Adrenal gland (tissue), 12 donors: ENCODE results near the gene VIPR2. TPM values are rescaled to one million over a fixed set of nuclear protein-coding genes. Genes with fewer than 3 reads are reported as not detected.
A peak's percentile ranks its signal among the peaks of the same experiment; 100 is the strongest.

Source experiments
- DNase-seq, 7 donors: peaks; one replicate each; pipeline ENCODE4 v3.0.0-alpha.2; 2019 to 2020
- H3K27ac ChIP-seq, 5 donors: fragments of 200-600 bp; sonication (generic) in 4 of 5; 1 replicate in 3 of 5; 2 replicates in 2 of 5; pipeline versions ENCODE4 v1.5.1 to v1.8.0; 2016 to 2020; ENCODE audit warnings: mild to moderate bottlenecking in 1 of 5
- H3K27me3 ChIP-seq: fragments of 200-600 bp; 2 replicates; pipeline ENCODE4 v1.8.0; 2021
- H3K36me3 ChIP-seq, 2 donors: fragments of 200-600 bp; replicated peaks in 1 of 2; 1 replicate in 1 of 2; 2 replicates in 1 of 2; pipeline versions ENCODE4 v1.5.1 to v1.8.0; 2018 to 2022
- H3K4me1 ChIP-seq, 2 donors: fragments of 200-600 bp; replicated peaks in 1 of 2; 1 replicate in 1 of 2; 2 replicates in 1 of 2; pipeline versions ENCODE4 v1.5.1 to v1.8.0; 2018 to 2021
- H3K4me3 ChIP-seq, 4 donors: fragments of 200-600 bp; sonication (generic) in 3 of 4; one replicate each; pipeline ENCODE4 v1.5.1; 2016 to 2018
- H3K9me3 ChIP-seq, 3 donors: fragments of 200-600 bp; sonication (generic) in 1 of 3; replicated peaks in 1 of 3; 1 replicate in 2 of 3; 2 replicates in 1 of 3; pipeline versions ENCODE4 v1.5.1 to v1.8.0; 2016 to 2021
- CTCF ChIP-seq, 6 experiments: fragments of 450-650 bp in 4 of 6; fragments of 200-600 bp in 2 of 6; sonication (generic) in 1 of 6; IDR thresholded peaks; 1 replicate in 5 of 6; 2 replicates in 1 of 6; pipeline versions ENCODE4 v1.5.1 to v1.8.0; 2016 to 2021; ENCODE audit warnings: antibody characterized with exemption in 6 of 6, mild to moderate bottlenecking in 2 of 6, moderate library complexity in 1 of 6
- POLR2A ChIP-seq, 2 donors: fragments of 450-650 bp; IDR thresholded peaks; one replicate each; pipeline ENCODE4 v1.6.1; 2017; ENCODE audit warnings: antibody characterized with exemption in 2 of 2, mild to moderate bottlenecking in 2 of 2, moderate library complexity in 1 of 2
- WGBS, 4 donors: extraction: QIAGEN DNeasy Blood & Tissue Kit in 2 of 4; methylation state at CpG; one replicate each; pipeline versions ENCODE4 v1.1.5 to v1.1.7; 2013 to 2017; 5-methylcytosine and 5-hydroxymethylcytosine counted together
- intact Hi-C, 2 donors: fragments of 100-400 bp; cut with DNase I; formaldehyde crosslinking; loops; one replicate each; pipeline versions ENCODE4 v1.14.1 to v1.15.0; 2022 to 2023
- polyA plus RNA-seq, 3 donors: library from polyadenylated mRNA; stranded (reverse); fragments of 200-250 nt in 2 of 3; fragments of 350-450 nt in 1 of 3; fragmentation: Illumina TruSeq in 1 of 3; extraction: RNeasy Lipid Tissue Mini Kit (QIAGEN cat#74804) in 1 of 3; gene quantifications; one replicate each; pipeline ENCODE4 v1.2.3, GENCODE V29; 2013 to 2014
- total RNA-seq, 9 donors: library from RNA; depleted of rRNA in 4 of 9; stranded (reverse); fragments of >200 nt in 4 of 9; fragments of 120-200 nt in 1 of 9; fragmentation: NEBNext Ultra II Directional in 1 of 9; extraction: Animal tissue kit (Norgen Biotek cat#: 25700) in 1 of 9; gene quantifications; one replicate each; pipeline versions ENCODE4 v1.1.0 to v1.2.4, GENCODE V29; 2013 to 2023
- donor health status: healthy with polysubstance abuse.
- donor health status: Bipolar disorder and iron deficiency.
- donor health status: DM: yes; HTN: yes; CAD: no.
- donor health status: DM: no; HTN: no; CAD: no.
- donor health status: DM: no; HTN: no; CAD: no.
- donor health status: DM: yes; HTN: yes; CAD: no.

Gene VIPR2
- total and polyA plus RNA-seq, 12 donors = 0.06 to 3.8 (median 0.80) TPM

DNA sequence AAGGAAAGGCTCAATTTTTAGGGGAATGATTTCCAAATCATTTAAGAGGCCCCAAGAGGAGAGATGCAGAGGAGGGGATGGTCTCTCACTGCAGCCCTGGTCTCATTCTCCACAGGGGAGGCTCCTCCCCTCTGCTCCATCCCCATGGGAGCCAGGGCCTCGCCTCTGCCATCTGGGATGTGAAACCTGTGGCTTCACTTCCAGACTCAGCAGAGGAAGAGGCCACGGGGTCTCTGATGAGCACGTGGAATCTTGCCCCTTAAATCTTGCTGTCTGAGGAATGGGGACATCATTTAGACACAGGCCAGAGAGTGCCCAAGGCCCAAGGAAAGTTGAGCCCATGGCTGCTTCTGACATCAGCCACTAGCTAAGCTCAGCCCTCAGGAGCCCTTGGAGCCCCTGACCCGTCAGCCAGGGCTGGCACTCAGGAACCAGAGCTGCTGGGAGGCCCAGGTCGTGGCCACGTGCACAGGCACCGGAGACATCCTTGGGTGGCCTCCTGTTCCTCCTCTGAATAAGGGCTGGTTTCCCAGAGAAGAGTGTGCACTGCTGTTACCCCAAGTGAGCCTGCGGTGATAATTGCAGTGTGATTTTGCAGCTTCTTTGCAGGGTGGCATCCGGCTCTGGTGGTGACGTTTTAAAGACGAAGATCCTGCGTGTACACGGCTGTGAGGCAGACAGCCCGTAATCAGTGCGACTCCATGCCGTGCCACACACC lies 50.5 kb downstream of the VIPR2 start:
- Histone ChIP-seq H3K9me3 (no peaks in the 10 kb centered on the region), H3K27ac (no peak overlapping the region), H3K27me3 (no peaks in the 10 kb centered on the region), H3K4me3 (no peak overlapping the region), H3K4me1 (no peaks in the 10 kb centered on the region), H3K36me3 (no peaks in the 10 kb centered on the region)
- peak in 2 of 7 donors; percentile 6 to 46 for DNase-seq
- intact Hi-C loops = no loop called here
- WGBS, 4 donors = 78 to 88% (median 83%) methylated on average over 8 to 16 of the region's 16 CpGs
- TF ChIP-seq CTCF (IDR thresholded peaks at IDR 0.05) = no peak
- no peak for TF ChIP-seq POLR2A (IDR thresholded peaks at IDR 0.05)

GRCh38 chr7:159093351-159093971 lies 51.2 kb downstream of the VIPR2 start:
- Histone ChIP-seq H3K27ac (no peak overlapping the region), H3K9me3 (no peaks in the 10 kb centered on the region), H3K4me3 (no peak overlapping the region), H3K4me1 (no peaks in the 10 kb centered on the region), H3K27me3 (no peaks in the 10 kb centered on the region), H3K36me3 (no peaks in the 10 kb centered on the region)
- 79 to 91% (median 89%) methylated on average over 16 to 31 of the region's 31 CpGs for WGBS, 4 donors
- DNase-seq = peak in 2 of 7 donors; percentile 6 to 27
- intact Hi-C loops = no loop called here
- TF ChIP-seq POLR2A (IDR thresholded peaks at IDR 0.05) (no peak), CTCF (IDR thresholded peaks at IDR 0.05) (no peak)

- H3K9me3 ChIP-seq = no peaks in the 10 kb centered on the region
- H3K4me3 ChIP-seq = no peak overlapping the region
- peak in 2 of 7 donors; percentile 8 to 33 for DNase-seq
- WGBS, 4 donors = 69 to 79% (median 72%) methylated on average over 11 to 13 of the region's 13 CpGs
- intact Hi-C loops = no loop called here
- no peaks in the 10 kb centered on the region for H3K4me1 ChIP-seq
- no peaks in the 10 kb centered on the region for H3K36me3 ChIP-seq
- H3K27me3 ChIP-seq = no peaks in the 10 kb centered on the region
- TF ChIP-seq CTCF (IDR thresholded peaks at IDR 0.05) = no peak
- TF ChIP-seq POLR2A (IDR thresholded peaks at IDR 0.05) = no peak
- no peak overlapping the region for H3K27ac ChIP-seq
These were observed 52.0 kb downstream of the VIPR2 start for GRCh38 chr7:159092701-159093121.

- TF ChIP-seq CTCF (IDR thresholded peaks at IDR 0.05) (no peak), POLR2A (IDR thresholded peaks at IDR 0.05) (no peak)
- no peaks in the 10 kb centered on the region for H3K9me3 ChIP-seq
- H3K4me3 ChIP-seq = no peak overlapping the region
- 86 to 93% (median 90%) methylated on average over 17 to 31 of the region's 31 CpGs for WGBS, 4 donors
- H3K4me1 ChIP-seq = no peaks in the 10 kb centered on the region
- intact Hi-C loops = no loop called here
- peak in 2 of 7 donors; percentile 9 to 41 for DNase-seq
- no peaks in the 10 kb centered on the region for H3K36me3 ChIP-seq
- H3K27me3 ChIP-seq = no peaks in the 10 kb centered on the region
- no peak overlapping the region for H3K27ac ChIP-seq
These were observed 52.9 kb downstream of the VIPR2 start for GRCh38 chr7:159091480-159092475.
